OCI-LY7 (cell line): ENCODE data around the gene KHDC1L.

Experiments used
- EZH2phosphoT487 ChIP-seq: fragments of 200-600 bp; sonication (generic); IDR thresholded peaks from 2 replicates; pipeline ENCODE4 v1.6.1; 2018; ENCODE audit warnings: low read depth, borderline replicate concordance, mild to moderate bottlenecking, mixed run types, antibody characterized with exemption, low read length, moderate library complexity, mixed read lengths
- TF ChIP-seq, protein P1 (sequence below): fragments of 200-600 bp; sonication (generic); conservative IDR thresholded peaks from 2 replicates; pipeline ENCODE4 v1.5.1; 2014; ENCODE audit warnings: mild to moderate bottlenecking, antibody characterized with exemption, low read length, moderate library complexity, mixed read lengths

DNA sequence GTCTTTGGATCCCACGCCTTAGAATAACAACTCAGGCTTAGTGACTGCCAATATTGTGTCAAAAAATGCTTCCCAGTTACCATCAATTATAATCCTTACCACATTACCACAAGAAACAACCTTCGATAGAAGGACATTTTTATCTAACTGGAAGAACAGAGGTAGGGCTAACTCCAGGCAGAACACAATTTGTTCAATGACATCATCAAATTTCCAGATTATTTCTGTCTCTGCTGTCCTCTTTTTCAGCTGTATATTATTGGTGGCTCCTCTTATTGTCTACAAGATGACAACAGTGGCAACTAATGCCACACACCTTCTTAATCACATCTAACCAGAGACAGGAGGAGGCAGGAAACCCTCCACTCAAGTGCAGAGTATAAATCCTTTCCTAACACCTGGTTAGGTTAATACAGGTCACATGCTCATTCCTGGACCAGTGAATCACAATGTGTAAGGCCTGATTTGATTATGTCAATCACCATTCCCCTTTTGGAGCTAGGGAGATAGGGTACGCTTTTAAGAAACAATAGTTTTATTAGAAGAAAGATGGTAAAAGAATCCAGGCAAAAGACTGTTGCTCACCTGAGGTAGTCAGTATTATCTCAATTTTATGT lies 18.0 kb downstream of the KHDC1L start:
- TF ChIP-seq, protein P1, sequence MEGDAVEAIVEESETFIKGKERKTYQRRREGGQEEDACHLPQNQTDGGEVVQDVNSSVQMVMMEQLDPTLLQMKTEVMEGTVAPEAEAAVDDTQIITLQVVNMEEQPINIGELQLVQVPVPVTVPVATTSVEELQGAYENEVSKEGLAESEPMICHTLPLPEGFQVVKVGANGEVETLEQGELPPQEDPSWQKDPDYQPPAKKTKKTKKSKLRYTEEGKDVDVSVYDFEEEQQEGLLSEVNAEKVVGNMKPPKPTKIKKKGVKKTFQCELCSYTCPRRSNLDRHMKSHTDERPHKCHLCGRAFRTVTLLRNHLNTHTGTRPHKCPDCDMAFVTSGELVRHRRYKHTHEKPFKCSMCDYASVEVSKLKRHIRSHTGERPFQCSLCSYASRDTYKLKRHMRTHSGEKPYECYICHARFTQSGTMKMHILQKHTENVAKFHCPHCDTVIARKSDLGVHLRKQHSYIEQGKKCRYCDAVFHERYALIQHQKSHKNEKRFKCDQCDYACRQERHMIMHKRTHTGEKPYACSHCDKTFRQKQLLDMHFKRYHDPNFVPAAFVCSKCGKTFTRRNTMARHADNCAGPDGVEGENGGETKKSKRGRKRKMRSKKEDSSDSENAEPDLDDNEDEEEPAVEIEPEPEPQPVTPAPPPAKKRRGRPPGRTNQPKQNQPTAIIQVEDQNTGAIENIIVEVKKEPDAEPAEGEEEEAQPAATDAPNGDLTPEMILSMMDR = no peak
- no peak for TF ChIP-seq EZH2phosphoT487
